SJCRH30 (cell line): ENCODE data around the gene GOLGA7B. TPM values are rescaled to one million over a fixed set of nuclear protein-coding genes. Genes with fewer than 3 reads are reported as not detected.

Experiments
- DNase-seq, 2 experiments: peaks; one replicate each; pipeline ENCODE4 v3.0.0-alpha.2; 2015 to 2020
- H3K27ac ChIP-seq: fragments of 250-450 bp; sonication (Bioruptor Pico); 2 replicates; pipeline ENCODE4 v1.5.1; 2020; ENCODE audit warnings: mild to moderate bottlenecking, moderate library complexity
- H3K27me3 ChIP-seq: fragments of 250-450 bp; sonication (Bioruptor Pico); 2 replicates; pipeline ENCODE4 v1.5.1; 2020; ENCODE audit warnings: mild to moderate bottlenecking, moderate library complexity
- H3K36me3 ChIP-seq: fragments of 250-450 bp; sonication (Bioruptor Pico); 2 replicates; pipeline ENCODE4 v1.5.1; 2020; ENCODE audit warnings: mild to moderate bottlenecking, moderate library complexity
- H3K4me1 ChIP-seq: fragments of 250-450 bp; sonication (Bioruptor Pico); 2 replicates; pipeline ENCODE4 v1.5.1; 2020; ENCODE audit warnings: mild to moderate bottlenecking, moderate library complexity
- H3K4me3 ChIP-seq: fragments of 250-450 bp; sonication (Bioruptor Pico); 2 replicates; pipeline ENCODE4 v1.5.1; 2020; ENCODE audit warnings: mild to moderate bottlenecking, moderate library complexity
- H3K9me3 ChIP-seq: fragments of 250-450 bp; sonication (Bioruptor Pico); replicated peaks from 2 replicates; pipeline ENCODE4 v1.5.1; 2020; ENCODE audit warnings: mild to moderate bottlenecking, moderate library complexity
- total RNA-seq: library from RNA; depleted of rRNA; stranded (reverse); fragments of >200 nt; shearing (Covaris generic); gene quantifications from 2 replicates; pipeline ENCODE4 v1.2.3, GENCODE V29; 2014

The GOLGA7B gene
- total RNA-seq, 1 experiment from 2014 or later = 0.93 TPM

- DNase-seq = peak; percentile 32 to 40
- H3K9me3 ChIP-seq = no peaks in the 10 kb centered on the region
- H3K4me1 ChIP-seq = no peaks in the 10 kb centered on the region
- no peaks in the 10 kb centered on the region for H3K36me3 ChIP-seq
- no peak overlapping the region for H3K4me3 ChIP-seq
- no peak overlapping the region for H3K27ac ChIP-seq
- peaks cover 10% of the 10 kb centered on the region; the same call in 1 of the 2 replicates for H3K27me3 ChIP-seq
These were observed 39.1 kb downstream of the GOLGA7B start for GRCh38 chr10:97888641-97889262.

DNA sequence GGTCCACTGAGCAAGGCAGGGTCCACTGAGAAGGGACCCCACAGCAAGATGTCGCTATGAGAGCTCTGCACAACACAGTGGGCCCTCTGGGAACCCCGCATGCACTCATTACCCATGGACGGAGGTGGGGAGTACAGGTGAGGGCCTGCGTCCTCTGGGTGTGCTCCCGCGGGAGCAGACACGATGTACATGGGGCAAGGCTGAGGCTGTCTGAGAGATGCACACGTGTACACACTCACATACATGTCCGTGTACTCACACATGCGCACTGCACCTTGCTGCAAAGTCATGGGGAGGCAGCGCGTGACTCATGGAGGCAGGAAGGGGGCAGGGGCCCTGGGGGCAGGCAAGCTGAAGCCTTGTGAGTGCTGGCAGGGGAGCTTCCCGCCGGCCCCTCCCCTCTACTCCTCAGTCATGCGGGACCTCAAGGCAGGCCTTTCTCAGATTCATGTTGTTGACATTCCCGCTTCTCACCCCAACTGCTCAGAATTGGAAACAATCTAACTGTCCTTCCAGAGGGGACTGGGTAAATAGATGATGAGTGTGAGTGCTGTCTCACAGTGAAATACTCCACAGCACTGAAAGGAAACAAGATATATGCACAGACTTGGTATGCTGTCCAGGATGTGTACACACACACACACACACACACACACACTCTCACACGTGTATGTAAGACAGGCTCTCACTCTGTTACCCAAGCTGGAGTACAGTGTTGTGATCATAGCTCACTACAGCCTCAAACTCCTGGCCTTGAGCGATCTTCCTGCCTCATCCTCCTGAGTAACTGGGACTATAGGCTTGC is 40.0 kb downstream of the GOLGA7B start:
- H3K27ac ChIP-seq = no peak overlapping the region
- H3K4me1 ChIP-seq = no peaks in the 10 kb centered on the region
- no peaks in the 10 kb centered on the region for H3K9me3 ChIP-seq
- H3K27me3 ChIP-seq = peaks cover 10% of the 10 kb centered on the region; the same call in 1 of the 2 replicates
- no peaks in the 10 kb centered on the region for H3K36me3 ChIP-seq
- 0 out of 2 replicates have a peak overlapping the region, but pooled peaks have one; percentile 7 for H3K4me3 ChIP-seq
- peak; percentile 59 to 60 for DNase-seq

- Histone ChIP-seq H3K4me1 (no peaks in the 10 kb centered on the region), H3K27me3 (peaks cover 10% of the 10 kb centered on the region; the same call in 1 of the 2 replicates), H3K36me3 (no peaks in the 10 kb centered on the region), H3K27ac (no peak overlapping the region), H3K9me3 (no peaks in the 10 kb centered on the region), H3K4me3 (no peak overlapping the region)
- no peak for DNase-seq
These were observed 42.0 kb downstream of the GOLGA7B start for GRCh38 chr10:97891497-97892167.

- no peaks in the 10 kb centered on the region for H3K4me1 ChIP-seq
- peaks cover 10% of the 10 kb centered on the region; the same call in 1 of the 2 replicates for H3K27me3 ChIP-seq
- no peak overlapping the region for H3K27ac ChIP-seq
- no peak overlapping the region for H3K4me3 ChIP-seq
- H3K9me3 ChIP-seq = no peaks in the 10 kb centered on the region
- no peak for DNase-seq
- no peaks in the 10 kb centered on the region for H3K36me3 ChIP-seq
These were observed 42.9 kb downstream of the GOLGA7B start for GRCh38 chr10:97892506-97892905.

- Histone ChIP-seq H3K4me3 (no peak overlapping the region), H3K9me3 (no peaks in the 10 kb centered on the region), H3K27me3 (peaks cover 10% of the 10 kb centered on the region; the same call in 1 of the 2 replicates), H3K36me3 (no peaks in the 10 kb centered on the region), H3K27ac (no peak overlapping the region), H3K4me1 (no peaks in the 10 kb centered on the region)
- DNase-seq = no peak
These were observed 43.3 kb downstream of the GOLGA7B start for GRCh38 chr10:97892939-97893338.

DNA sequence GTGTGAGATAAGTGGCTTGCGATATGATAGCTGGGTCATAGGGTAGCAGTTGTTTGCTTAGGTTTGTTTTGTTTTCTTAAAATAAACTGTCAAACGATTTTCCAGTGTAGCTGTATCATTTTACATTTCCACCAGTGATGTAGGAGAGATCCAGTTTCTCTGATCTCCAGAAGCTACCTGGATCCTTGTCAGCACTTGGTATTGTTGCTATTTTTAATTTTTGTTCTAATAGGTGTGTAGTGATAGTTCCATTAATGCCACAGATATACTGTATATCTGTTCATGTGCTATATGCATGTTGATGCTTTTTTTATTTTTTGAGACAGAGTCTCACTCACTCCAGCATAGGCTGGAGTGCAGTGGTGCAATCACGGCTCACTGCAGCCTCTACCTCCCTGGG is 44.4 kb downstream of the GOLGA7B start:
- no peaks in the 10 kb centered on the region for H3K36me3 ChIP-seq
- H3K27me3 ChIP-seq = peaks cover 11% of the 10 kb centered on the region; the same call in 1 of the 2 replicates
- no peak for DNase-seq
- H3K9me3 ChIP-seq = no peaks in the 10 kb centered on the region
- H3K4me3 ChIP-seq = no peak overlapping the region
- no peaks in the 10 kb centered on the region for H3K4me1 ChIP-seq
- H3K27ac ChIP-seq = no peak overlapping the region

- Histone ChIP-seq H3K4me3 (no peak overlapping the region), H3K4me1 (no peaks in the 10 kb centered on the region), H3K9me3 (no peaks in the 10 kb centered on the region), H3K36me3 (no peaks in the 10 kb centered on the region), H3K27ac (no peak overlapping the region), H3K27me3 (peaks cover 19% of the 10 kb centered on the region; the same call in 1 of the 2 replicates)
- DNase-seq = no peak
These were observed 45.4 kb downstream of the GOLGA7B start for GRCh38 chr10:97895084-97895483.

GRCh38 chr10:97895915-97896314 is 46.3 kb downstream of the GOLGA7B start:
- Histone ChIP-seq H3K4me3 (no peak overlapping the region), H3K27me3 (peaks cover 19% of the 10 kb centered on the region; the same call in 1 of the 2 replicates), H3K4me1 (no peaks in the 10 kb centered on the region), H3K9me3 (no peaks in the 10 kb centered on the region), H3K27ac (no peak overlapping the region), H3K36me3 (no peaks in the 10 kb centered on the region)
- no peak for DNase-seq

GRCh38 chr10:97896756-97897358 is 47.2 kb downstream of the GOLGA7B start:
- H3K27me3 ChIP-seq = peaks cover 21% of the 10 kb centered on the region
- no peak overlapping the region for H3K4me3 ChIP-seq
- no peaks in the 10 kb centered on the region for H3K9me3 ChIP-seq
- no peaks in the 10 kb centered on the region for H3K4me1 ChIP-seq
- no peak for DNase-seq
- H3K36me3 ChIP-seq = no peaks in the 10 kb centered on the region
- no peak overlapping the region for H3K27ac ChIP-seq

GRCh38 chr10:97898429-97898828 is 48.8 kb downstream of the GOLGA7B start:
- DNase-seq = no peak
- no peaks in the 10 kb centered on the region for H3K9me3 ChIP-seq
- peaks cover 18% of the 10 kb centered on the region for H3K27me3 ChIP-seq
- no peaks in the 10 kb centered on the region for H3K4me1 ChIP-seq
- H3K4me3 ChIP-seq = no peak overlapping the region
- H3K36me3 ChIP-seq = no peaks in the 10 kb centered on the region
- no peak overlapping the region for H3K27ac ChIP-seq

GRCh38 chr10:97901381-97901780 is 51.7 kb downstream of the GOLGA7B start:
- H3K4me3 ChIP-seq = no peak overlapping the region

DNA sequence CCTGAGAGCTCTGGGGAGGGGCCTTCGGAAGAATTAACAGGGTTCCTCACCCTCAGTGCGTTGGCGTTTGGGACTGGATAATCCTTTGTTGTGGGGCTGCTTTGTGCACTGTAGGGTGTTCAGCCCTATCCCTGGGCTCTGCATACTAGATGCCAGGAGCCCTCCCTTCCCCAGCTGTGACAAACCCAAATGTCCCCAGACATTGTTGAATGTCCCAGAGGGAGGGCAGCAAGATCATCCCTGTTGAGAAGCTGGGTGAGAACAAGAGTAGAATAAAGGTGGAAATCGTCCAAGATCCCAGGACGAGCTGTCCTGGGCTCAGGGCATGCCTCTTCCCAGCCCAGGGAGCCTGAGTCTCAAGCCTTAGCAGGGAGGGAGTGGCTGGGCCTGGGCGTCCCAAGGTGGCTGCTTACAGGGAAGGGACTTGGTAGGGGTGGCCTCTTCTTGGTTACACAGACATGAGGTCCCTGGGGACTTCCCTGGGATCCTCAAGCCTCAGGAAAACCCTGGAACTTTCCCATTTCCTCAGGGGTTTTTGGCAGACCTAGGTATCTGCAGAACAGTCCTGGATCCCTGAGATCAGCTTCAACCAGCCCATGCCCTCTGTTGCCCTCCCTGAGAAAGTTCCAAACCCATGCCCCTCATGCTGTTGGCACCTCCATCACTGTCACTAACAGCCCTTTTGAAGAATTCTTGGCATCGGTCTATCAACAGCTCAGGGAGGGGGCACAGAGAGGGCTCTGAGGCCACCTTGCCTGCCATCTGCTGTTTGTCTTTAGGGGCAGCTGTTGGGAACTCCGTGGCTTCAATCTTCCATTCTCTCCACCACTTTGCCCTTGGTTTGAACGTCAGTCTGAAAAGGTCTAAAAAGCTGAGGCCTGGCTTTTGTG is 53.7 kb downstream of the GOLGA7B start:
- no peaks in the 10 kb centered on the region for H3K36me3 ChIP-seq
- H3K27me3 ChIP-seq = peaks cover 36% of the 10 kb centered on the region
- no peak overlapping the region for H3K4me3 ChIP-seq
- H3K4me1 ChIP-seq = no peaks in the 10 kb centered on the region
- no peaks in the 10 kb centered on the region for H3K9me3 ChIP-seq
- no peak overlapping the region for H3K27ac ChIP-seq
- DNase-seq = peak in 1 of 2 experiments; percentile 30

More at GRCh38 chr10:97901381-97901780, 51.7 kb downstream of the GOLGA7B start:
- H3K4me1 ChIP-seq = no peaks in the 10 kb centered on the region
- no peak for DNase-seq
- no peak overlapping the region for H3K27ac ChIP-seq
- no peaks in the 10 kb centered on the region for H3K36me3 ChIP-seq
- peaks cover 27% of the 10 kb centered on the region for H3K27me3 ChIP-seq
- H3K9me3 ChIP-seq = no peaks in the 10 kb centered on the region

DNA sequence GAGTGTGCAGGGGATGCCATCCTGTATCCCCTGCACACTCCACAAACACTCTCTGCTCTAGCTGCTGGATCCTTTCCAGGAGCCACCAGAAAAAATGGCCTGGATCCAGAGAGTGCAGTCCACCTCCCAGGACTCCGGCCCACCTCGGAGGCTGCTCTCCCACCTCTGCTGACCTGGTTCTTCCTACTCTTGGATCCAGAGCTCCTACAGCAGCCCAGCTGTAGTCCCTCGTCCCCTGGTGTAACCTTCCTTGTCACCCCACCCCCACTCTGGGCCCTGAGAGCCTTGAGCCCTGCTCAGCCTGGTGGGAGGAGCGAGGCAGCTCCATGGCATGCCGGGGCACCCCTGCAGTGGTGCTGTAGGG is 54.4 kb downstream of the GOLGA7B start:
- DNase-seq = no peak
- Histone ChIP-seq H3K4me3 (no peak overlapping the region), H3K27me3 (peaks cover 36% of the 10 kb centered on the region), H3K36me3 (no peaks in the 10 kb centered on the region), H3K9me3 (no peaks in the 10 kb centered on the region), H3K27ac (no peak overlapping the region), H3K4me1 (no peaks in the 10 kb centered on the region)

- no peak for DNase-seq
These were observed 54.9 kb downstream of the GOLGA7B start for GRCh38 chr10:97904576-97904975.

More at GRCh38 chr10:97904576-97904975, 54.9 kb downstream of the GOLGA7B start:
- Histone ChIP-seq H3K9me3 (no peaks in the 10 kb centered on the region), H3K4me1 (no peaks in the 10 kb centered on the region), H3K27ac (no peak overlapping the region), H3K4me3 (no peak overlapping the region), H3K27me3 (peaks cover 36% of the 10 kb centered on the region), H3K36me3 (no peaks in the 10 kb centered on the region)
